ENCODE results near the gene POLR2E.

Gene POLR2E

DNA sequence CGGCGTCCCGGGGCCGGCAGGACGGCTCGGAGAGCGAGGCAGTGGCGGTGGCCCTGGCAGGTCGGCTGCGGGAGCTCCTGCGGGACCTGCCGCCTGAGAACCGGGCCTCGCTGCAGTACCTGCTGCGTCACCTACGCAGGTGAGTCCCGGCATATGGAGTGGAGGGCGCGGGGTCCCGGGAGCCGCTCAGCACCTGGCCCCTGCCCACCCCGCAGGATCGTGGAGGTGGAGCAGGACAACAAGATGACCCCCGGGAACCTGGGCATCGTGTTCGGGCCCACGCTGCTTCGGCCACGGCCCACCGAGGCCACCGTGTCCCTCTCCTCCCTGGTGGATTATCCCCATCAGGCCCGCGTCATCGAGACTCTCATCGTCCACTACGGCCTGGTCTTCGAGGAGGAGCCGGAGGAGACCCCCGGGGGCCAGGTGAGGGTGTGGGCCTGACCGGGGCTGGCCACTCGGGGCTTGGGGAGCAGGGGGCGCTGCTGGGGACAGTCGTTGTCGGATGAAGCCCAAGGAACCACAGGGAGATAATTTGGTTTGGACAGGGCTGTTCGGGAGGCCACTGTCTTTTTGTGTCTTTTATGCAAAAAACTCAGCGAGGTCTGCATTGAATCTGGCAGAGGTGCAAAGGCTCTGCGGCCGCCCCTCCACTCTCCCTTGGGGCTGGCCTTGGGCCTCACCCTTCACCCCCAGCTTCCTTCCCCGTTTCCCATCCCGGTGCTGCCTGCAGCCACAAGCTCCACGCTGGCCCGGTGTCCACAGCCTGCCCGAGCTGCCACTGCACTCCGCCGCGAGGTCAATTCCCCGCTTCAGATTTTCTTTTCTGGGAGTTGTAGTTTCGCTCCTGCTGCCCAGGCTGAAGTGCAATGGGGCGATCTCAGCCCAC is 12.0 kb downstream of the POLR2E start:
- H3K27ac ChIP-seq (ENCODE audit: low read depth, low read length): no peak overlapping the region
- peaks cover 12% of the 10 kb centered on the region; the same call in 1 of the 2 replicates for H3K4me1 ChIP-seq (ENCODE audit: control insufficient read depth, insufficient read depth, low read length)
- peak overlapping the region; percentile 67 for H3K9ac ChIP-seq (ENCODE audit: low read length)
- no peaks in the 10 kb centered on the region for H3K9me3 ChIP-seq (ENCODE audit: control insufficient read depth, insufficient read depth, low read depth, low read length)
- H3K27me3 ChIP-seq (ENCODE audit: control insufficient read depth, insufficient read depth, low read length): no peaks in the 10 kb centered on the region
- peak overlapping the region; percentile 75 for H3K4me3 ChIP-seq (ENCODE audit: low read depth, low read length)
- peaks cover 49% of the 10 kb centered on the region for H3K36me3 ChIP-seq (ENCODE audit: control insufficient read depth, insufficient read depth, low read length)

DNA sequence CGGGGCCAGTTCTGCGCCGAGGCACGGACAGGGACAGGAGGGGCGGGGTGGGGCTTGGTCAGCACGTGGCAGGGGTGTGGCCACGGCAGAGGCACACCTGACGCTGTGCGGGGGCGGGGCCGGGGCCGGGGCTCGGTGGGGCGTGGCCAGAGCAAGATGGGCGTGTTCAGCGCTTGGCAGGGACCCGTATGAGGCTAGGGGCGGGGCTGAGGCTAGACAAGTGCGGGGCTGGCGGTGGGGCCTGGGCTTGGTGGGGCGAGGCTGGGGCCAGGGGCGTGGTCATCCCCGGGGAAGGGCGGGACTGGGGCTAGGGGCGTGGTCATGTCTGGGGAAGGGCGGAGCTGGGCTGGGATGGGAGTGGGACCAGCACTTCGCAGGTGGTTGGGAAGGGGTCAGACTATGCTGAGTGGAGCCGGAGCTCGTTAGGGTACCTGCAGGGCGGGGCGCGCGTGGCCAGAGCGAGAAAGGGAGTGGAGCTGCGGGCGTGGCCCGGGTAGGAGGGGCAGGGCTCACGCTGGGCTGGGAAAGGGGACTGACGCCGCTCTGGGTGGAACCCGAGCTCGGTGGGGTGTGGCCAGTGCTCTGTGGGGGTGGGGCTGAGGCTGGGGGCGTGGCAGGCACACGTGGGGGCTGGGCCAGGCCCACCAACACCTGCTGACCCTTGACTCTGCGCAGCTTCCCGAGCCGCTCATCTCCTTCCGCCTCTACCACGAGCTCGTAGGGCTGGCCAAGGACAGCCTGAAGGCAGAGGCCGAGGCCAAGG is 12.8 kb downstream of the POLR2E start:
- H3K4me3 ChIP-seq (ENCODE audit: low read depth, low read length): peak overlapping the region; percentile 75
- H3K36me3 ChIP-seq (ENCODE audit: control insufficient read depth, insufficient read depth, low read length): peaks cover 44% of the 10 kb centered on the region
- H3K9me3 ChIP-seq (ENCODE audit: control insufficient read depth, insufficient read depth, low read depth, low read length): no peaks in the 10 kb centered on the region
- no peaks in the 10 kb centered on the region for H3K27me3 ChIP-seq (ENCODE audit: control insufficient read depth, insufficient read depth, low read length)
- H3K27ac ChIP-seq (ENCODE audit: low read depth, low read length): no peak overlapping the region
- peak overlapping the region; percentile 67 for H3K9ac ChIP-seq (ENCODE audit: low read length)
- peaks cover 12% of the 10 kb centered on the region; the same call in 1 of the 2 replicates for H3K4me1 ChIP-seq (ENCODE audit: control insufficient read depth, insufficient read depth, low read length)

GRCh38 chr19:1081301-1082164 is 13.6 kb downstream of the POLR2E start:
- Histone ChIP-seq H3K36me3 (ENCODE audit: control insufficient read depth, insufficient read depth, low read length) (peaks cover 38% of the 10 kb centered on the region), H3K4me1 (ENCODE audit: control insufficient read depth, insufficient read depth, low read length) (peaks cover 12% of the 10 kb centered on the region; the same call in 1 of the 2 replicates), H3K9ac (ENCODE audit: low read length) (peak overlapping the region; percentile 31), H3K9me3 (ENCODE audit: control insufficient read depth, insufficient read depth, low read depth, low read length) (no peaks in the 10 kb centered on the region), H3K27ac (ENCODE audit: low read depth, low read length) (no peak overlapping the region), H3K4me3 (ENCODE audit: low read depth, low read length) (peak overlapping the region; percentile 70), H3K27me3 (ENCODE audit: control insufficient read depth, insufficient read depth, low read length) (no peaks in the 10 kb centered on the region)

DNA sequence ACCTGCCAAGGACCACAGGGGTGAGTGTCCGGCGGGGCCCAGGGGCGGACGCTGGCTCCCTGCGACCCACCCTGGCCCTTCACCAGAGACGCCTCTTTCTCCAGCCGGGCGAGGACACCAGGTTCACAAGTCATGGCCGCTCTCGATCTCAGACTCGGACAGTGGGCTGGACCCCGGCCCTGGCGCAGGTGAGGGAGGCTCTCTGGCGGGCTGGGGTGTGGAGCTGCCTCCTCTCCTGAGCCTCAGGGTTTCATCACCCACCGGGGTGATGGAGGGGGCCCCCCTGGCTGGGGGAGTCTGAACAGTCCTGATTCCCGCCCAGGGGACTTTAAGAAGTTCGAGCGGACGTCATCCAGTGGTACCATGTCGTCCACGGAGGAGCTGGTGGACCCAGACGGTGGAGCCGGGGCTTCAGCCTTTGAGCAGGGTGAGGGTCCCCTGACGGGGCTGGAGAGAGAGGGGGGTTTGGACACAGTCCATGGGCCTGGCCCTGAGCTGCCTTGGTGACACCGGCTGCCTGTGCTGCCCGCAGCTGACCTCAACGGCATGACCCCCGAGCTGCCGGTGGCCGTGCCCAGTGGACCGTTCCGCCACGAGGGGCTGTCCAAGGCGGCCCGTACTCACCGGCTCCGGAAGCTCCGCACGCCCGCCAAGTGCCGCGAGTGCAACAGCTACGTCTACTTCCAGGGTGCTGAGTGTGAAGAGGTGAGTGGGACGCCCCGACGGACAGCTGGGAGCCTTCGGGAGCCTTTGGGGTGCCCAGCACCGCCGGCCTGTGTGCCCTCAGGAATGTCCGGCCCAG is 14.6 kb downstream of the POLR2E start:
- Histone ChIP-seq H3K4me1 (ENCODE audit: control insufficient read depth, insufficient read depth, low read length) (peaks cover 12% of the 10 kb centered on the region; the same call in 1 of the 2 replicates), H3K4me3 (ENCODE audit: low read depth, low read length) (no peak overlapping the region), H3K27me3 (ENCODE audit: control insufficient read depth, insufficient read depth, low read length) (no peaks in the 10 kb centered on the region), H3K27ac (ENCODE audit: low read depth, low read length) (no peak overlapping the region), H3K9ac (ENCODE audit: low read length) (no peak overlapping the region), H3K9me3 (ENCODE audit: control insufficient read depth, insufficient read depth, low read depth, low read length) (no peaks in the 10 kb centered on the region), H3K36me3 (ENCODE audit: control insufficient read depth, insufficient read depth, low read length) (peaks cover 34% of the 10 kb centered on the region)

GRCh38 chr19:1079566-1080111 is 15.5 kb downstream of the POLR2E start:
- Histone ChIP-seq H3K4me1 (ENCODE audit: control insufficient read depth, insufficient read depth, low read length) (peaks cover 12% of the 10 kb centered on the region; the same call in 1 of the 2 replicates), H3K9me3 (ENCODE audit: control insufficient read depth, insufficient read depth, low read depth, low read length) (no peaks in the 10 kb centered on the region), H3K4me3 (ENCODE audit: low read depth, low read length) (no peak overlapping the region), H3K9ac (ENCODE audit: low read length) (no peak overlapping the region), H3K36me3 (ENCODE audit: control insufficient read depth, insufficient read depth, low read length) (peaks cover 32% of the 10 kb centered on the region), H3K27me3 (ENCODE audit: control insufficient read depth, insufficient read depth, low read length) (no peaks in the 10 kb centered on the region), H3K27ac (ENCODE audit: low read depth, low read length) (no peak overlapping the region)

DNA sequence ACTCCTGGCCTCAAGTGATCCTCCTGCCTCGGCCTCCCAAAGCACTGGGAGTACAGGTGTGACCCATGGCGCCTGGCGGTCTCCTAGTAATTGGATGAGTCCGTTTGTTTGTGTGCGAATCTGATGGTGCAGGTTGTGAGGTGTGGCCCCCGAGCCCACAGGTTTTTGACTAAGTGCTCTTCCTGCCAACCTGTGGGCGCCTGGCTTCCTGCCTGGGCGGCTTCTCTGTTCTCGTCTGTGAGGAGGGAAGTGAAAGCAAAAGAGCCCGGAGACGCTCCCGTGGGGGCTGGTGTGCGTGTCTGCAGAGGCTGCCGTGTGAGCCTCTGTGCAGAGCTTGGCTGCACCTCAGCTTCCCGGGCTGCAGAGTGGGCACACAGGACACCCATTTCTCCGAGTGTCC is 18.2 kb downstream of the POLR2E start:
- Histone ChIP-seq H3K4me1 (ENCODE audit: control insufficient read depth, insufficient read depth, low read length) (0 out of 2 replicates have a peak, but pooled peaks cover 7% of the 10 kb centered on the region), H3K27ac (ENCODE audit: low read depth, low read length) (no peak overlapping the region), H3K9ac (ENCODE audit: low read length) (no peak overlapping the region)

GRCh38 chr19:1076046-1076386 is 19.2 kb downstream of the POLR2E start:
- no peaks in the 10 kb centered on the region for H3K9me3 ChIP-seq (ENCODE audit: control insufficient read depth, insufficient read depth, low read depth, low read length)
- H3K27ac ChIP-seq (ENCODE audit: low read depth, low read length): no peak overlapping the region
- no peaks in the 10 kb centered on the region for H3K4me1 ChIP-seq (ENCODE audit: control insufficient read depth, insufficient read depth, low read length)
- no peak overlapping the region for H3K9ac ChIP-seq (ENCODE audit: low read length)
- H3K36me3 ChIP-seq (ENCODE audit: control insufficient read depth, insufficient read depth, low read length): peaks cover 32% of the 10 kb centered on the region
- H3K27me3 ChIP-seq (ENCODE audit: control insufficient read depth, insufficient read depth, low read length): peaks cover 14% of the 10 kb centered on the region
- H3K4me3 ChIP-seq (ENCODE audit: low read depth, low read length): no peak overlapping the region

More for the DNA sequence above, 18.2 kb downstream of the POLR2E start:
- Histone ChIP-seq H3K9me3 (ENCODE audit: control insufficient read depth, insufficient read depth, low read depth, low read length) (no peaks in the 10 kb centered on the region), H3K4me3 (ENCODE audit: low read depth, low read length) (no peak overlapping the region), H3K36me3 (ENCODE audit: control insufficient read depth, insufficient read depth, low read length) (peaks cover 32% of the 10 kb centered on the region), H3K27me3 (ENCODE audit: control insufficient read depth, insufficient read depth, low read length) (peaks cover 5% of the 10 kb centered on the region; the same call in 1 of the 2 replicates)

- Histone ChIP-seq H3K27ac (ENCODE audit: low read depth, low read length) (no peak overlapping the region), H3K9me3 (ENCODE audit: control insufficient read depth, insufficient read depth, low read depth, low read length) (no peaks in the 10 kb centered on the region), H3K4me1 (ENCODE audit: control insufficient read depth, insufficient read depth, low read length) (peaks cover 4% of the 10 kb centered on the region; the same call in 1 of the 2 replicates), H3K27me3 (ENCODE audit: control insufficient read depth, insufficient read depth, low read length) (peaks cover 24% of the 10 kb centered on the region), H3K4me3 (ENCODE audit: low read depth, low read length) (no peak overlapping the region), H3K36me3 (ENCODE audit: control insufficient read depth, insufficient read depth, low read length) (peaks cover 21% of the 10 kb centered on the region), H3K9ac (ENCODE audit: low read length) (no peak overlapping the region)
Observed at GRCh38 chr19:1074544-1075283, 20.5 kb downstream of the POLR2E start.

DNA sequence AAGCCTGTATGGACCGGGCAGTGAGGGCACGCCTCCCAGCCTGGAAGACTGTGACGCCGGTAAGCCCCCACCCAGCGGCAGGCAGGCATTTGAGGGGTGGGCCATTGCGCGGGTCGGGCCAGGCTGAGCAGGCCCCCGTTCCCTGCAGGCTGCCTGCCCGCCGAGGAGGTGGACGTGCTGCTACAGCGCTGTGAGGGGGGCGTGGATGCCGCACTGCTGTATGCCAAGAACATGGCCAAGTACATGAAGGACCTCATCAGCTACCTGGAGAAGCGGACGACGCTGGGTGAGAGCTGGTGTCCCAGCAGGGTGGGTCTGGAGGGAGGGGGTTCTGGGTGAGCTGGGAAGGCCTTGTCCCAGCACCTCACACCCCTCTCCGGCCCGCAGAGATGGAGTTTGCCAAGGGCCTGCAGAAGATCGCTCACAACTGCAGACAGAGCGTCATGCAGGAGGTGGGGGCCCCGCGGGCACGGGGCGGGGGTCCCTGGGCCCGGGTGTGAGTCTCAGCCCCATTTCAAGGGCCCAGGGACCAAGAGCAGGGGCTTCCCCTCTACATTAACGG is 21.1 kb downstream of the POLR2E start:
- Histone ChIP-seq H3K4me3 (ENCODE audit: low read depth, low read length) (no peak overlapping the region), H3K27ac (ENCODE audit: low read depth, low read length) (no peak overlapping the region), H3K9me3 (ENCODE audit: control insufficient read depth, insufficient read depth, low read depth, low read length) (no peaks in the 10 kb centered on the region), H3K4me1 (ENCODE audit: control insufficient read depth, insufficient read depth, low read length) (peaks cover 4% of the 10 kb centered on the region; the same call in 1 of the 2 replicates), H3K36me3 (ENCODE audit: control insufficient read depth, insufficient read depth, low read length) (peaks cover 21% of the 10 kb centered on the region), H3K9ac (ENCODE audit: low read length) (no peak overlapping the region), H3K27me3 (ENCODE audit: control insufficient read depth, insufficient read depth, low read length) (peaks cover 31% of the 10 kb centered on the region)
